Mesenchymal stem cell (in vitro differentiated cells and primary cell): ENCODE measurements around the gene COL28A1.
"Not testable (repeated sequence)": the region's sequence is repeated elsewhere in the genome, so short reads cannot be mapped to it uniquely, and the experiment has no call there.

Experiments used
- DNase-seq: peaks from one replicate; pipeline ENCODE4 v3.0.0-alpha.2; 2013
- H2AFZ ChIP-seq: one replicate; pipeline ENCODE4 v1.6.1; 2013; ENCODE audit warnings: low read depth, mild to moderate bottlenecking, control low read depth, inconsistent platforms, low read length, moderate library complexity
- H2AK5ac ChIP-seq: 2 replicates; pipeline ENCODE4 v1.6.1; 2013; ENCODE audit warnings: low read length, moderate library complexity, mild to moderate bottlenecking, inconsistent platforms; ENCODE audit not compliant: severe bottlenecking
- H2BK120ac ChIP-seq: one replicate; pipeline ENCODE4 v1.6.1; 2013; ENCODE audit warnings: low read depth, mild to moderate bottlenecking, inconsistent platforms, low read length, moderate library complexity
- H2BK12ac ChIP-seq, 2 experiments: one replicate each; pipeline ENCODE4 v1.6.1; 2013; ENCODE audit warnings: inconsistent platforms in 2 of 2, low read length in 2 of 2, mild to moderate bottlenecking in 2 of 2, moderate library complexity in 2 of 2, control low read depth in 1 of 2
- H2BK15ac ChIP-seq: one replicate; pipeline ENCODE4 v1.6.1; 2013; ENCODE audit warnings: mild to moderate bottlenecking, low read depth, inconsistent platforms; ENCODE audit not compliant: poor library complexity, severe bottlenecking
- H2BK5ac ChIP-seq: 2 replicates; pipeline ENCODE4 v1.6.1; 2013; ENCODE audit warnings: low read depth, mild to moderate bottlenecking, low read length, control low read depth, inconsistent platforms; ENCODE audit not compliant: poor library complexity, severe bottlenecking
- H3K14ac ChIP-seq, 2 experiments: one replicate each; pipeline ENCODE4 v1.6.1; 2013; ENCODE audit warnings: inconsistent platforms in 2 of 2, low read length in 2 of 2, control low read depth in 1 of 2, mild to moderate bottlenecking in 1 of 2, moderate library complexity in 1 of 2
- H3K18ac ChIP-seq, 2 experiments: one replicate each; pipeline ENCODE4 v1.6.1; 2013; ENCODE audit warnings: inconsistent platforms in 2 of 2, low read length in 2 of 2, control low read depth in 1 of 2, low read depth in 1 of 2, mild to moderate bottlenecking in 1 of 2
- H3K23ac ChIP-seq, 2 experiments: one replicate each; pipeline ENCODE4 v1.6.1; 2013; ENCODE audit warnings: inconsistent platforms in 2 of 2, low read length in 2 of 2, mild to moderate bottlenecking in 2 of 2, moderate library complexity in 2 of 2, control low read depth in 1 of 2
- H3K27ac ChIP-seq: 2 replicates; pipeline ENCODE4 v1.5.1; 2013; ENCODE audit warnings: mild to moderate bottlenecking, moderate library complexity, low read length, control low read depth, inconsistent platforms; ENCODE audit not compliant: poor library complexity, severe bottlenecking
- H3K27me3 ChIP-seq, 2 experiments: 2 replicates each; pipeline versions ENCODE4 v1.6.1 to v1.7.0; 2013; ENCODE audit warnings: low read length in 2 of 2, mild to moderate bottlenecking in 2 of 2, moderate library complexity in 2 of 2, control low read depth in 1 of 2, inconsistent platforms in 1 of 2; ENCODE audit not compliant: control insufficient read depth in 1 of 2, insufficient read depth in 1 of 2
- H3K36me3 ChIP-seq, 2 experiments: 2 replicates each; pipeline versions ENCODE4 v1.6.1 to v1.7.0; 2013; ENCODE audit warnings: low read length in 2 of 2, control low read depth in 1 of 2, inconsistent platforms in 1 of 2, low read depth in 1 of 2, mild to moderate bottlenecking in 1 of 2; ENCODE audit not compliant: insufficient read depth in 2 of 2, control insufficient read depth in 1 of 2
- H3K4ac ChIP-seq, 2 experiments: one replicate each; pipeline ENCODE4 v1.6.1; 2013; ENCODE audit warnings: inconsistent platforms in 2 of 2, low read length in 2 of 2, mild to moderate bottlenecking in 2 of 2, moderate library complexity in 2 of 2, control low read depth in 1 of 2, low read depth in 1 of 2
- H3K4me1 ChIP-seq: 2 replicates; pipeline ENCODE4 v1.6.1; 2013; ENCODE audit warnings: low read depth, low read length, control low read depth; ENCODE audit not compliant: control insufficient read depth, insufficient read depth
- H3K4me2 ChIP-seq: 2 replicates; pipeline ENCODE4 v1.6.1; 2013; ENCODE audit warnings: low read length, mild to moderate bottlenecking, inconsistent platforms; ENCODE audit not compliant: poor library complexity, severe bottlenecking
- H3K4me3 ChIP-seq, 2 experiments: 2 replicates each; pipeline versions ENCODE4 v1.5.1 to v1.7.0; 2013; ENCODE audit warnings: low read length in 2 of 2, mild to moderate bottlenecking in 2 of 2, control low read depth in 1 of 2, low read depth in 1 of 2; ENCODE audit not compliant: insufficient read depth in 1 of 2
- H3K79me1 ChIP-seq: replicated peaks from 2 replicates; pipeline ENCODE4 v1.6.1; 2013; ENCODE audit warnings: mild to moderate bottlenecking, control low read depth, low read length, inconsistent platforms; ENCODE audit not compliant: poor library complexity, severe bottlenecking
- H3K9ac ChIP-seq: 2 replicates; pipeline ENCODE4 v1.7.0; 2013; ENCODE audit warnings: mild to moderate bottlenecking, low read length, moderate library complexity
- H3K9me3 ChIP-seq: 2 replicates; pipeline ENCODE4 v1.7.0; 2013; ENCODE audit warnings: mild to moderate bottlenecking, low read length; ENCODE audit not compliant: control insufficient read depth
- H4K8ac ChIP-seq: one replicate; pipeline ENCODE4 v1.6.1; 2013; ENCODE audit warnings: inconsistent platforms, mild to moderate bottlenecking, low read length, moderate library complexity
- H4K91ac ChIP-seq: one replicate; pipeline ENCODE4 v1.6.1; 2013; ENCODE audit warnings: mild to moderate bottlenecking, low read length, inconsistent platforms
- WGBS: methylation state at CpG from one replicate; pipeline ENCODE4 v1.1.7; 2013; ENCODE audit warnings: mixed read lengths; 5-methylcytosine and 5-hydroxymethylcytosine counted together

The COL28A1 gene

DNA sequence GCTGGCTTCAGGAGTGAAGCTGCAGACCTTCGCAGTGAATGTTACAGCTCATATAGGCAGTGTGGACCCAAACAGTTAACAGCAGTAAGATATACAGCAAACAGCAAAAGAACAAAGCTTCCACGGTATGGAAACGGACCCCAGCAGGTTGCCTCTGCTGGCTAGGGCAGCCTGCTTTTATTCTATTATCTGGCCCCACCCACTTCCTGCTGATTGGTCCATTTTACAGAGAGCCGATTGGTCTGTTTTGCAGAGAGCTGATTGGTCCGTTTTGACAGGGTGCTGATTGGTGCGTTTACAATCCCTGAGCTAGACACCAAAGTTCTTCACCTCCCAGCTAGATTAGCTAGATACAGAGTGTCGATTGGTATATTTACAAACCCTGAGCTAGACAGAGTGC is 58.0 kb downstream of the COL28A1 start:
- H3K4me2 ChIP-seq, H2BK120ac ChIP-seq, H3K9ac ChIP-seq, H2AFZ ChIP-seq, H3K4me3 ChIP-seq, H3K23ac ChIP-seq, H3K14ac ChIP-seq, H2BK12ac ChIP-seq, H3K27me3 ChIP-seq, DNase-seq, H3K79me1 ChIP-seq, H2BK15ac ChIP-seq, H4K91ac ChIP-seq, H3K4me1 ChIP-seq, H3K4ac ChIP-seq, H3K27ac ChIP-seq, H3K9me3 ChIP-seq, H4K8ac ChIP-seq, H3K36me3 ChIP-seq, H2BK5ac ChIP-seq, H3K18ac ChIP-seq, H2AK5ac ChIP-seq: not testable (repeated sequence)
- 95% methylated on average over 7 of the region's 7 CpGs for WGBS

DNA sequence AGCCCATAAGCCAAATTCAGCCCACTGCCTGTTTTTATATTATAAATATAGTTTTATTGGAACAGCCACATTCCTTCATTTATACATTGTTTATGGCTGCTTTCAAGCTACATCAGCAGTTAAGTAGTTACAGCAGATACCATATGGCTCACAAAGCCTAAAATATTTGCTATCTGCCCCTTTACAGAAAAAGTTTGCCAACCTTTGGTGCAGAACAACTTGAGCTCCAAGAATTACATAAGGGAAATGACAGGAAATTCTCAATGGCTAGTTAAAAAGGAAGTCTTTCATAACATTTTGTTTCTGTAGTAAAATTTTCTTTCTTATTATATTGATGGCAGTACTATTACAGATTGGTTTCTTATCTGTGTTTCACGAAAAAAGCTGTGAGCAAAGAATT is 59.3 kb downstream of the COL28A1 start:
- H3K79me1 ChIP-seq = no peaks in the 10 kb centered on the region
- no peak overlapping the region for H4K8ac ChIP-seq
- no peak overlapping the region for H2AFZ ChIP-seq
- no peak overlapping the region for H3K14ac ChIP-seq
- no peaks in the 10 kb centered on the region for H3K27me3 ChIP-seq
- H3K27ac ChIP-seq = no peak overlapping the region
- no peak overlapping the region for H3K23ac ChIP-seq
- H2BK120ac ChIP-seq = no peak overlapping the region
- no peak overlapping the region for H3K4me3 ChIP-seq
- no peak overlapping the region for H3K4ac ChIP-seq
- no peaks in the 10 kb centered on the region for H3K4me1 ChIP-seq
- no peak overlapping the region for H3K4me2 ChIP-seq
- DNase-seq = no peak
- no peaks in the 10 kb centered on the region for H3K36me3 ChIP-seq
- no peak overlapping the region for H2BK15ac ChIP-seq
- H2BK12ac ChIP-seq = no peak overlapping the region
- H2BK5ac ChIP-seq = no peak overlapping the region
- H2AK5ac ChIP-seq = no peak overlapping the region
- WGBS = no CpG with 5 or more reads among the region's 1 CpG
- H3K18ac ChIP-seq = no peak overlapping the region
- no peak overlapping the region for H4K91ac ChIP-seq
- H3K9ac ChIP-seq = no peak overlapping the region
- H3K9me3 ChIP-seq = no peaks in the 10 kb centered on the region

DNA sequence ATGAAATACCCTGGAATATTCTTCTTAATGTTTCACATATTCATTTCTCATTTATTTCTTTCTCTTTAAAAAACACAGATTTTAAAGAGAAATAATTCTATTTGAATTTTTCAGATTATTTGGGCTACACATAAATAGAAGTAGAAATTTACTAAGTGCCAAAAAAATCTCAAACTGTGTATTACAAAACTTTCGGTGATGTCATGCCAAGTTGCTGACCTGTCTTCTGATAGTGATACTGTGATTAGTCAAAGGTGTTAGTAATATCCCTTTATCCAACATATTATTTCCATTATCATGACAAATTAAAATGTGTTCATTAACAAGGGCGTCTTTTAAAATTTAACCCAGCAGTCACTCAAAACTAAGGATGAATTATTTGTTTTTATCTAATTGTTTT is 60.1 kb downstream of the COL28A1 start:
- Histone ChIP-seq H4K8ac (no peak overlapping the region), H3K23ac (no peak overlapping the region), H3K36me3 (no peaks in the 10 kb centered on the region), H3K9me3 (no peaks in the 10 kb centered on the region), H3K4me2 (no peak overlapping the region), H3K27me3 (no peaks in the 10 kb centered on the region), H2BK12ac (no peak overlapping the region), H3K14ac (no peak overlapping the region), H3K18ac (no peak overlapping the region), H2BK120ac (no peak overlapping the region), H3K9ac (no peak overlapping the region), H2AK5ac (no peak overlapping the region), H2AFZ (no peak overlapping the region), H2BK15ac (no peak overlapping the region), H3K4me3 (no peak overlapping the region), H3K4ac (no peak overlapping the region), H4K91ac (no peak overlapping the region), H3K79me1 (no peaks in the 10 kb centered on the region), H3K4me1 (no peaks in the 10 kb centered on the region), H3K27ac (no peak overlapping the region), H2BK5ac (no peak overlapping the region)
- WGBS = no CpG with 5 or more reads among the region's 2 CpGs
- DNase-seq = no peak

DNA sequence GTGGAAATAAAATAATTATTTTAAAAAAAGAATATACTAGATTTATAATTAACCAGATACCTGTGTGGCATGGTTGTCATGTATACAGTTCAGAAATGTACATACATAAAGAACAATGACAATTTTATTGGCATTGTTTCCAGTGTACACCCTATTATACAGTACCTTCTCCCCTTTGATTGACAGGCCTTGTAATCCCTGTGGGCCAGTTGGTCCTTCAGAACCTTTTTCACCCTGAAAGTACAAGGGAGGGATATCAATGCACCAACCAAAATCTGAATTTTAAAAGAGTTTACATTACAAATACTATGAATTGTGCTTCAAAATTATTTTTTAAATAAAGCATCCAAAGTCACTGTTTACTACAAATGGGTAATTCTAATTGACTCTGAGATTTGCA is 61.2 kb downstream of the COL28A1 start:
- H3K27ac ChIP-seq = no peak overlapping the region
- H2AFZ ChIP-seq = no peak overlapping the region
- no peak overlapping the region for H3K4me3 ChIP-seq
- no peak overlapping the region for H2BK15ac ChIP-seq
- no peak overlapping the region for H2BK120ac ChIP-seq
- DNase-seq = no peak
- H2BK12ac ChIP-seq = no peak overlapping the region
- no peak overlapping the region for H2BK5ac ChIP-seq
- H3K9ac ChIP-seq = no peak overlapping the region
- no peaks in the 10 kb centered on the region for H3K79me1 ChIP-seq
- H3K9me3 ChIP-seq = no peaks in the 10 kb centered on the region
- H3K4me1 ChIP-seq = no peaks in the 10 kb centered on the region
- no peak overlapping the region for H3K18ac ChIP-seq
- no peak overlapping the region for H3K14ac ChIP-seq
- H2AK5ac ChIP-seq = no peak overlapping the region
- no peak overlapping the region for H4K91ac ChIP-seq
- H3K4ac ChIP-seq = no peak overlapping the region
- H3K4me2 ChIP-seq = no peak overlapping the region
- H4K8ac ChIP-seq = no peak overlapping the region
- H3K23ac ChIP-seq = no peak overlapping the region
- H3K27me3 ChIP-seq = no peaks in the 10 kb centered on the region
- H3K36me3 ChIP-seq = no peaks in the 10 kb centered on the region
